Sigmoid colon (tissue), 7 donors: ENCODE measurements around the gene ATF7IP. TPM values are rescaled to one million over a fixed set of nuclear protein-coding genes. Genes with fewer than 3 reads are reported as not detected.
"Not testable (repeated sequence)": the region's sequence is repeated elsewhere in the genome, so short reads cannot be mapped to it uniquely, and the experiment has no call there.

ENCODE experiments used
- DNase-seq: peaks from one replicate; pipeline ENCODE4 v3.0.0-alpha.2; 2019
- H3K27ac ChIP-seq, 4 donors: fragments of 200-600 bp; sonication (generic); one replicate each; pipeline ENCODE4 v1.5.1; 2016 to 2019; ENCODE audit warnings: mild to moderate bottlenecking in 1 of 4
- H3K27me3 ChIP-seq, 3 donors: fragments of 200-600 bp; sonication (generic); one replicate each; pipeline ENCODE4 v1.5.1; 2019; ENCODE audit warnings: mild to moderate bottlenecking in 1 of 3
- H3K36me3 ChIP-seq, 4 donors: fragments of 200-600 bp; sonication (generic); one replicate each; pipeline ENCODE4 v1.5.1; 2016 to 2019
- H3K4me1 ChIP-seq, 4 donors: fragments of 200-600 bp; sonication (generic); one replicate each; pipeline ENCODE4 v1.5.1; 2017 to 2019
- H3K4me3 ChIP-seq, 4 donors: fragments of 200-600 bp; sonication (generic); one replicate each; pipeline ENCODE4 v1.5.1; 2017 to 2019; ENCODE audit warnings: mild to moderate bottlenecking in 2 of 4, moderate library complexity in 1 of 4
- H3K9me3 ChIP-seq, 4 donors: fragments of 200-600 bp in 3 of 4; sonication (generic) in 3 of 4; one replicate each; pipeline versions ENCODE4 v1.5.1 to v1.6.1; 2013 to 2019
- EP300 ChIP-seq, 4 donors: sonication (generic); formaldehyde crosslinking; IDR thresholded peaks; one replicate each; pipeline ENCODE4 v1.6.1; 2017; ENCODE audit warnings: antibody characterized with exemption in 4 of 4
- POLR2A ChIP-seq, 2 donors: fragments of 450-650 bp; IDR thresholded peaks; one replicate each; pipeline ENCODE4 v1.6.1; 2016; ENCODE audit warnings: antibody characterized with exemption in 2 of 2, mild to moderate bottlenecking in 2 of 2, moderate library complexity in 2 of 2
- POLR2AphosphoS5 ChIP-seq, 4 donors: sonication (generic); formaldehyde crosslinking; IDR thresholded peaks; one replicate each; pipeline ENCODE4 v1.6.1; 2017; ENCODE audit warnings: antibody characterized with exemption in 4 of 4
- WGBS, 2 donors: extraction: QIAGEN DNeasy Blood & Tissue Kit; methylation state at CpG; one replicate each; pipeline ENCODE4 v1.1.7; 2013; 5-methylcytosine and 5-hydroxymethylcytosine counted together
- intact Hi-C: fragments of 100-400 bp; cut with DNase I; formaldehyde crosslinking; loops from one replicate; pipeline ENCODE4 v1.15.1; 2023
- polyA plus RNA-seq, 3 donors: library from polyadenylated mRNA; stranded (reverse); fragments of 200-250 nt; gene quantifications; one replicate each; pipeline ENCODE4 v1.2.3, GENCODE V29; 2013
- total RNA-seq, 4 donors: library from RNA; depleted of rRNA; stranded (reverse); fragments of >200 nt; gene quantifications; one replicate each; pipeline ENCODE4 v1.1.0, GENCODE V29; 2016
- TF ChIP-seq, protein P1 (sequence below), 4 experiments: fragments of 450-650 bp in 3 of 4; fragments of 200-600 bp in 1 of 4; IDR thresholded peaks; one replicate each; pipeline ENCODE4 v1.5.1; 2016 to 2019; ENCODE audit warnings: antibody characterized with exemption in 4 of 4, mild to moderate bottlenecking in 3 of 4, moderate library complexity in 2 of 4
- donor health status: healthy with polysubstance abuse.
- donor health status: Bipolar disorder and iron deficiency.
- donor health status: healthy.

ATF7IP gene
- total and polyA plus RNA-seq, 7 donors = 3.0 to 58.4 (median 27.7) TPM

DNA sequence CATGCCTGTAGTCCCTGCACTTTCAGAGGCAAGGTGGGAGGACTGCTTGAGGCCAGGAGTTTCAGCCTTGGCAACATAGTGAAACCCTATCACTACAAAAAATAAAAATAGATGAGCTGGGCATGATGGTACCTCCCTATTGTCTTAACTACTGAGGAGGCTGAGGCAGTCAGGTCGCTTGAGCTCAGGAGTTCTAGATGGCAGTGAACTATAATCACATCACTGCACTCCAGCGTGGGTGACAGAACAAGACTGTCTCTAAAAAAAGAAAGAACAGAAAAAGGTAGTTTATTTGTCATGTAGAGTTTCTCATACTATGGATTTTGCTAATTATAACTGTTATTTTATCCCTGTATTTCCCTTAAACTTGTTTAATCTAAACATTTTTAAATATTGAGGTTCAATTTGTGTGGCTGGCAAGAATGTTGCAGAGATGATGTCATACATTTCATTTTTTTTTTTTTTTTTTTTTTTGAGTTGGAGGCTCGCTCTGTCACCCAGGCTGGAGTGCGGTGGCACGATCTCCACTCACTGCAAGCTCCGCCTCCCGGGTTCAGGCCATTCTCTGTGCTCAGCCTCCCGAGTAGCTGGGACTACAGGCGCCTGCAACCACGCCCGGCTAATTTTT, 39.7 kb upstream of the ATF7IP start:
- Histone ChIP-seq H3K36me3 (no peaks in the 10 kb centered on the region), H3K4me1 (no peaks in the 10 kb centered on the region), H3K27ac (no peak overlapping the region), H3K9me3 (no peaks in the 10 kb centered on the region), H3K27me3 (no peaks in the 10 kb centered on the region), H3K4me3 (no peak overlapping the region)
- TF ChIP-seq EP300 (IDR thresholded peaks at IDR 0.05) = no peak
- TF ChIP-seq POLR2AphosphoS5 (IDR thresholded peaks at IDR 0.05) = no peak
- TF ChIP-seq, protein P1, sequence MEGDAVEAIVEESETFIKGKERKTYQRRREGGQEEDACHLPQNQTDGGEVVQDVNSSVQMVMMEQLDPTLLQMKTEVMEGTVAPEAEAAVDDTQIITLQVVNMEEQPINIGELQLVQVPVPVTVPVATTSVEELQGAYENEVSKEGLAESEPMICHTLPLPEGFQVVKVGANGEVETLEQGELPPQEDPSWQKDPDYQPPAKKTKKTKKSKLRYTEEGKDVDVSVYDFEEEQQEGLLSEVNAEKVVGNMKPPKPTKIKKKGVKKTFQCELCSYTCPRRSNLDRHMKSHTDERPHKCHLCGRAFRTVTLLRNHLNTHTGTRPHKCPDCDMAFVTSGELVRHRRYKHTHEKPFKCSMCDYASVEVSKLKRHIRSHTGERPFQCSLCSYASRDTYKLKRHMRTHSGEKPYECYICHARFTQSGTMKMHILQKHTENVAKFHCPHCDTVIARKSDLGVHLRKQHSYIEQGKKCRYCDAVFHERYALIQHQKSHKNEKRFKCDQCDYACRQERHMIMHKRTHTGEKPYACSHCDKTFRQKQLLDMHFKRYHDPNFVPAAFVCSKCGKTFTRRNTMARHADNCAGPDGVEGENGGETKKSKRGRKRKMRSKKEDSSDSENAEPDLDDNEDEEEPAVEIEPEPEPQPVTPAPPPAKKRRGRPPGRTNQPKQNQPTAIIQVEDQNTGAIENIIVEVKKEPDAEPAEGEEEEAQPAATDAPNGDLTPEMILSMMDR (IDR thresholded peaks at IDR 0.05) = no peak
- no peak for DNase-seq
- WGBS, 2 donors = 94 to 95% methylated on average over 11 of the region's 11 CpGs
- intact Hi-C loops = no loop called here

DNA sequence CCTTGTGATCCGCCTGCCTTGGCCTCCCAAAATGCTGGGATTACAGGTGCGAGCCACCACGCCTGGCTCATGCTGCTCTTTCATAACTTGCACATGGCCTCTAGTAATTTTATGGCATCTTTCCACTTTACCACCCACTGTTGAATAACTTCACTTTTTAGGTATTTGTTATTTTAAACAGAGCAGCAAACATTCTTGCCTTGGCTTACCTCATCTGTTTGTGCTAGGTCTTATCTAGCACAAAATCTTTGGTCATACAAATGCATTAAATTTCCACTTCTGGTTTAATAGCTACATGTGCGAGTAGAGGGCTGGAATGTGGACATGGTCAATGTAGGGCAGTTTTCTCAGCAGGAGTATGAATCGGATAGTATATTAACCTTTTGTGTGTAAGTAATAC, 38.8 kb upstream of the ATF7IP start:
- Histone ChIP-seq H3K27ac (no peak overlapping the region), H3K4me1 (no peaks in the 10 kb centered on the region), H3K4me3 (no peak overlapping the region), H3K9me3 (no peaks in the 10 kb centered on the region), H3K36me3 (no peaks in the 10 kb centered on the region), H3K27me3 (no peaks in the 10 kb centered on the region)
- TF ChIP-seq, protein P1 (IDR thresholded peaks at IDR 0.05) = no peak
- TF ChIP-seq EP300 (IDR thresholded peaks at IDR 0.05) = no peak
- TF ChIP-seq POLR2A (IDR thresholded peaks at IDR 0.05) = no peak
- TF ChIP-seq POLR2AphosphoS5 (IDR thresholded peaks at IDR 0.05) = no peak
- WGBS, 2 donors = 93 to 96% methylated on average over 5 of the region's 5 CpGs
- intact Hi-C loops = no loop called here
- no peak for DNase-seq

DNA sequence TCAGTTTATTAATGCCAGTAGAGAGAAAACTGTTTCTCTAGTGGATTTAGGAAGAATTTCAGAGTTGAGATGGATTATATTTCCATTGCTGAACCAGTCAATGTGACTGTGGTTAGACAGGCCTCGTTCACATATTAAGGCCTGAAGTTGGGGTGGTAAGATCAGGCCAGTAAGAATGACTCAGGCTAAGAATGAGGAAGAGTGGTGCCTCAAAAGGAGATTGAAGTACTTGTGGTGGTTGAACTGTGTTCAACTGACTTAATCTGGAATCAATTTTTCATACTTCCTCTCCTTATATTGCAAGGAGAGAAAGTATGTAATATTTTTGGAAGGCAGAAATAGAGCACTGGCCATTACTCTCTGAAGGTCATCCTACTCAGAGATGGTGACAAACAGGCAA, 37.8 kb upstream of the ATF7IP start:
- TF ChIP-seq POLR2A (IDR thresholded peaks at IDR 0.05) = no peak
- TF ChIP-seq EP300 (IDR thresholded peaks at IDR 0.05) = no peak
- no peak for TF ChIP-seq POLR2AphosphoS5 (IDR thresholded peaks at IDR 0.05)
- TF ChIP-seq, protein P1 (IDR thresholded peaks at IDR 0.05) = no peak
- H3K27me3 ChIP-seq = no peaks in the 10 kb centered on the region
- H3K27ac ChIP-seq = no peak overlapping the region
- WGBS, 2 donors = 36 to 87% methylated on average over 1 of the region's 1 CpG
- no peak for DNase-seq
- intact Hi-C loops = no loop called here
- no peaks in the 10 kb centered on the region for H3K4me1 ChIP-seq
- H3K36me3 ChIP-seq = no peaks in the 10 kb centered on the region
- no peak overlapping the region for H3K4me3 ChIP-seq
- H3K9me3 ChIP-seq = peaks cover 0 to 3% (median 0%) of the 10 kb centered on the region in 4 donors

DNA sequence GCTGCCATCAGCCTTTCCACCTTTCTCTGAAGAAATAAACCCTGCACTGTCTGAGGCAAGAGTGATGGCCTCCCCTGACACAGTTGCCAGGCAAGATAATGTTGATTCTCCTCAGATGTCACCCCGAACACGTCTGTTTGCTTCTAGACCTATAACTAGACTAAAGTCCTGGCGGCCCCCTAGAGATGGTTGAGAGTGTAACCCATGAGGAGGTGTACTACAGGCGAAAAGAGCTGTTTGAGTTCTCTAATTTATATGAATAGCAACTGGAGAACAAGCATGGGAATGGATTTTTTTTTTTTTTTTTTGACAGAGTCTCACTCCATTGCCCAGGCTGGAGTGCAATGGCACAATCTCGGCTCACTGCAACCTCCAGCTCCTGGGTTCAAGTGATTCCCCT, 33.0 kb upstream of the ATF7IP start:
- no peaks in the 10 kb centered on the region for H3K27me3 ChIP-seq
- H3K27ac ChIP-seq = no peak overlapping the region
- H3K36me3 ChIP-seq = no peaks in the 10 kb centered on the region
- intact Hi-C loops = no loop called here
- WGBS, 2 donors = 93 to 95% methylated on average over 5 of the region's 5 CpGs
- H3K4me3 ChIP-seq = no peak overlapping the region
- peaks cover 0 to 5% (median 3%) of the 10 kb centered on the region in 4 donors for H3K9me3 ChIP-seq
- H3K4me1 ChIP-seq = no peaks in the 10 kb centered on the region
- DNase-seq = no peak
- TF ChIP-seq, protein P1 (IDR thresholded peaks at IDR 0.05) = no peak
- TF ChIP-seq EP300 (IDR thresholded peaks at IDR 0.05) = no peak
- TF ChIP-seq POLR2A (IDR thresholded peaks at IDR 0.05) = no peak
- no peak for TF ChIP-seq POLR2AphosphoS5 (IDR thresholded peaks at IDR 0.05)

DNA sequence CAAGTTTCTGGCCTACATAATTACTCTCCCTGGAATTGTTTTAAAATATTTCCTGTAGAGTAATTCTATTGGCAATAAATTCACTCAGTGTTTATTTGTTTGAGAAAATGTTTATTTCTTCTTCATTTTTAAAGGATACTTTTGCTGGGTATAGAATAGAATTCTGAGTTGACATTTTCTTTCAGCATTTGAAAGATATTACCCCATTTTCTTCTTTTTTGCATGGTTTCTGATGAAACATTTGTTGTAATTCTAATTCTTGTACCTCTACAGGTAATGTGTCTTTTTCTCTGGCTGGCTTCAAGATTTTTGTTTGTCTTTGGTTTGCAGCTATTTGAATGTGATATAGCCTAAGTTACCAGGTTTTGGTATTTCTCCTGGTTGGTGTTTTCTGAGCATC, 25.1 kb upstream of the ATF7IP start:
- intact Hi-C loops = no loop called here
- no peak for TF ChIP-seq POLR2AphosphoS5 (IDR thresholded peaks at IDR 0.05)
- no peak for TF ChIP-seq EP300 (IDR thresholded peaks at IDR 0.05)
- TF ChIP-seq, protein P1 (IDR thresholded peaks at IDR 0.05) = no peak
- TF ChIP-seq POLR2A (IDR thresholded peaks at IDR 0.05) = no peak
- Histone ChIP-seq H3K9me3 (peaks cover 0 to 22% (median 19%) of the 10 kb centered on the region in 4 donors), H3K4me3 (no peak overlapping the region), H3K27me3 (no peaks in the 10 kb centered on the region), H3K4me1 (no peaks in the 10 kb centered on the region), H3K27ac (no peak overlapping the region), H3K36me3 (no peaks in the 10 kb centered on the region)
- DNase-seq = no peak

DNA sequence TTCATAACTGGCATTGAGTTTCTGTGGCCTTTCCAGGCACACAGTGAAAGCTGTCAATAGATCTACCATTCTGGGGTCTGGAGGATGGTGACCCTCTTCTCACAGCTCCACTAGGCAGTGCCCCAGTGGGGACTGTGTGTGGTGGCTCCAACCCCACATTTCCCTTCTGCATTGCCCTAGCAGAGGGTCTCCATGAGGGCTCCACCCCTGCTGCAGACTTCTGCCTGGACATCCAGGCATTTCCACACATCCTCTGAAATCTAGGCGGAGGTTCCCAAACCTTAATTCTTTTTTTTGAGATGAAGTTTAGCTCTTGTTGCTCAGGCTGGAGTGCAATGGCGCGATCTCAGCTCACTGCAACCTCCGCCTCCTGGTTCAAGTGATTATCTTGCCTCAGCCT, 14.0 kb upstream of the ATF7IP start:
- peaks cover 0 to 17% (median 4%) of the 10 kb centered on the region in 4 donors for H3K9me3 ChIP-seq
- DNase-seq, H3K36me3 ChIP-seq, intact Hi-C loops, H3K27me3 ChIP-seq, H3K4me1 ChIP-seq, H3K4me3 ChIP-seq, H3K27ac ChIP-seq: not testable (repeated sequence)
- 99 to 100% methylated on average over 4 of the region's 4 CpGs for WGBS, 2 donors

DNA sequence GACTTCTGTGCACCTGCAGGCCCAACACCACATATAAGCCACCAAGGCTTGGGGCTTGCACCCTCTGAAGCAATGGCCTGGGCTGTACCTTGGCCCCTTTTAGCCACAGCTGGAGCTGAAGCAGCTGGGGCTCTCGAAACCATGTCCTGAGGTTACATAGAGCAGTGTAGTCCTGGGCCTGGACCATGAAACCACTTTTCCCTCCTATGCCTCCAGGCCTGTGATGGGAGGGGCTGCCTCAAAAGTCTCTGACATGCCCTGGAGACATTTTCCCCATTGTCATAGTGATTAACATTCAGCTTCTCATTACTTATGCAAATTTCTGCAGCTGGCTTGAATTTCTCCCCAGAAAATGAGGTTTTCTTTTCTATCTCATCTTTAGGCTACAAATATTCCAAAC, 13.4 kb upstream of the ATF7IP start:
- H3K4me3 ChIP-seq, intact Hi-C loops, H3K27ac ChIP-seq, H3K27me3 ChIP-seq, H3K4me1 ChIP-seq, DNase-seq, H3K36me3 ChIP-seq: not testable (repeated sequence)
- peaks cover 0 to 17% (median 4%) of the 10 kb centered on the region in 4 donors for H3K9me3 ChIP-seq
- WGBS, 2 donors = 95 to 98% methylated on average over 1 of the region's 1 CpG
